ENCODE results near the gene INHA.

INHA gene

GRCh38 chr2:219620546-219620945, 48.4 kb downstream of the INHA start:
- H3K36me3 ChIP-seq (ENCODE audit: control insufficient read depth in 1 of 2, insufficient read depth in 2 of 2, low read depth in 1 of 2, low read length in 2 of 2) = peaks cover 12 to 14% of the 10 kb centered on the region in 2 experiments
- no peak overlapping the region for H2AFZ ChIP-seq (ENCODE audit: low read depth, low read length)
- no peak overlapping the region for H2BK15ac ChIP-seq (ENCODE audit: low read depth, poor library complexity, severe bottlenecking)
- no peak overlapping the region for H2BK5ac ChIP-seq (ENCODE audit: low read depth, low read length, poor library complexity, severe bottlenecking)
- no peak for DNase-seq
- no peak overlapping the region for H3K23ac ChIP-seq (ENCODE audit: low read length in 2 of 2)
- no peak overlapping the region for H3K4me3 ChIP-seq (ENCODE audit: insufficient read depth in 1 of 2, low read depth in 1 of 2, low read length in 2 of 2)
- no peak overlapping the region for H3K14ac ChIP-seq (ENCODE audit: low read length in 2 of 2)
- no peak overlapping the region for H2AK5ac ChIP-seq (ENCODE audit: low read length, severe bottlenecking)
- no peaks in the 10 kb centered on the region for H3K4me1 ChIP-seq (ENCODE audit: control insufficient read depth, insufficient read depth, low read depth, low read length)
- 89% methylated on average over 5 of the region's 6 CpGs for WGBS
- no peak overlapping the region for H4K91ac ChIP-seq (ENCODE audit: low read length)
- H2BK120ac ChIP-seq (ENCODE audit: low read depth, low read length) = no peak overlapping the region
- H3K9me3 ChIP-seq (ENCODE audit: control insufficient read depth, low read length) = no peaks in the 10 kb centered on the region
- no peak overlapping the region for H3K27ac ChIP-seq (ENCODE audit: low read length, poor library complexity, severe bottlenecking)
- H3K79me1 ChIP-seq (replicated peaks; ENCODE audit: low read length, poor library complexity, severe bottlenecking) = no peaks in the 10 kb centered on the region
- no peak overlapping the region for H3K18ac ChIP-seq (ENCODE audit: low read depth in 1 of 2, low read length in 2 of 2)
- H3K4me2 ChIP-seq (ENCODE audit: low read length, poor library complexity, severe bottlenecking) = no peak overlapping the region
- H4K8ac ChIP-seq (ENCODE audit: low read length) = no peak overlapping the region
- H3K4ac ChIP-seq (ENCODE audit: low read depth in 1 of 2, low read length in 2 of 2) = no peak overlapping the region
- H2BK12ac ChIP-seq (ENCODE audit: low read length in 2 of 2) = no peak overlapping the region
- no peak overlapping the region for H3K9ac ChIP-seq (ENCODE audit: low read length)
- H3K27me3 ChIP-seq (ENCODE audit: control insufficient read depth in 1 of 2, insufficient read depth in 1 of 2, low read length in 2 of 2) = peaks cover 15 to 19% of the 10 kb centered on the region in 2 experiments

- Histone ChIP-seq H3K9me3 (ENCODE audit: control insufficient read depth, low read length) (no peaks in the 10 kb centered on the region), H2AK5ac (ENCODE audit: low read length, severe bottlenecking) (no peak overlapping the region), H2BK120ac (ENCODE audit: low read depth, low read length) (no peak overlapping the region), H3K79me1 (replicated peaks; ENCODE audit: low read length, poor library complexity, severe bottlenecking) (no peaks in the 10 kb centered on the region), H3K27ac (ENCODE audit: low read length, poor library complexity, severe bottlenecking) (no peak overlapping the region), H3K18ac (ENCODE audit: low read depth in 1 of 2, low read length in 2 of 2) (no peak overlapping the region), H3K4me3 (ENCODE audit: insufficient read depth in 1 of 2, low read depth in 1 of 2, low read length in 2 of 2) (no peak overlapping the region), H3K23ac (ENCODE audit: low read length in 2 of 2) (no peak overlapping the region), H3K36me3 (ENCODE audit: control insufficient read depth in 1 of 2, insufficient read depth in 2 of 2, low read depth in 1 of 2, low read length in 2 of 2) (no peaks in the 10 kb centered on the region), H2BK12ac (ENCODE audit: low read length in 2 of 2) (no peak overlapping the region), H4K91ac (ENCODE audit: low read length) (no peak overlapping the region), H2AFZ (ENCODE audit: low read depth, low read length) (no peak overlapping the region), H3K4me2 (ENCODE audit: low read length, poor library complexity, severe bottlenecking) (no peak overlapping the region), H4K8ac (ENCODE audit: low read length) (no peak overlapping the region), H3K9ac (ENCODE audit: low read length) (no peak overlapping the region), H3K4me1 (ENCODE audit: control insufficient read depth, insufficient read depth, low read depth, low read length) (peaks cover 1% of the 10 kb centered on the region), H3K27me3 (ENCODE audit: control insufficient read depth in 1 of 2, insufficient read depth in 1 of 2, low read length in 2 of 2) (peaks cover 15 to 25% of the 10 kb centered on the region in 2 experiments), H2BK15ac (ENCODE audit: low read depth, poor library complexity, severe bottlenecking) (no peak overlapping the region), H2BK5ac (ENCODE audit: low read depth, low read length, poor library complexity, severe bottlenecking) (no peak overlapping the region), H3K4ac (ENCODE audit: low read depth in 1 of 2, low read length in 2 of 2) (no peak overlapping the region), H3K14ac (ENCODE audit: low read length in 2 of 2) (no peak overlapping the region)
- WGBS = 75% methylated on average over 4 of the region's 4 CpGs
- no peak for DNase-seq
Observed at GRCh38 chr2:219621935-219622334, 49.8 kb downstream of the INHA start.

GRCh38 chr2:219622472-219622871, 50.4 kb downstream of the INHA start:
- no peak for DNase-seq
- no CpG with 5 or more reads among the region's 2 CpGs for WGBS
- H4K91ac ChIP-seq (ENCODE audit: low read length) = no peak overlapping the region

GRCh38 chr2:219624565-219624964, 52.5 kb downstream of the INHA start:
- Histone ChIP-seq H3K14ac (ENCODE audit: low read length in 2 of 2) (no peak overlapping the region), H3K4me1 (ENCODE audit: control insufficient read depth, insufficient read depth, low read depth, low read length) (peaks cover 14% of the 10 kb centered on the region), H2BK15ac (ENCODE audit: low read depth, poor library complexity, severe bottlenecking) (no peak overlapping the region), H3K27me3 (ENCODE audit: control insufficient read depth in 1 of 2, insufficient read depth in 1 of 2, low read length in 2 of 2) (peaks cover 15 to 26% of the 10 kb centered on the region in 2 experiments), H3K27ac (ENCODE audit: low read length, poor library complexity, severe bottlenecking) (no peak overlapping the region), H3K4me2 (ENCODE audit: low read length, poor library complexity, severe bottlenecking) (no peak overlapping the region), H2AK5ac (ENCODE audit: low read length, severe bottlenecking) (no peak overlapping the region), H3K4me3 (ENCODE audit: insufficient read depth in 1 of 2, low read depth in 1 of 2, low read length in 2 of 2) (no peak overlapping the region), H3K9ac (ENCODE audit: low read length) (no peak overlapping the region), H3K4ac (ENCODE audit: low read depth in 1 of 2, low read length in 2 of 2) (no peak overlapping the region), H4K91ac (ENCODE audit: low read length) (no peak overlapping the region), H4K8ac (ENCODE audit: low read length) (no peak overlapping the region), H3K23ac (ENCODE audit: low read length in 2 of 2) (no peak overlapping the region), H2BK12ac (ENCODE audit: low read length in 2 of 2) (no peak overlapping the region), H2BK120ac (ENCODE audit: low read depth, low read length) (no peak overlapping the region), H3K36me3 (ENCODE audit: control insufficient read depth in 1 of 2, insufficient read depth in 2 of 2, low read depth in 1 of 2, low read length in 2 of 2) (peaks cover 0 to 7% of the 10 kb centered on the region in 2 experiments), H2BK5ac (ENCODE audit: low read depth, low read length, poor library complexity, severe bottlenecking) (no peak overlapping the region), H3K18ac (ENCODE audit: low read depth in 1 of 2, low read length in 2 of 2) (no peak overlapping the region), H3K9me3 (ENCODE audit: control insufficient read depth, low read length) (no peaks in the 10 kb centered on the region), H2AFZ (ENCODE audit: low read depth, low read length) (no peak overlapping the region), H3K79me1 (replicated peaks; ENCODE audit: low read length, poor library complexity, severe bottlenecking) (no peaks in the 10 kb centered on the region)
- WGBS = 85% methylated on average over 6 of the region's 6 CpGs
- DNase-seq = no peak

More at GRCh38 chr2:219622472-219622871, 50.4 kb downstream of the INHA start:
- Histone ChIP-seq H3K4ac (ENCODE audit: low read depth in 1 of 2, low read length in 2 of 2) (no peak overlapping the region), H3K4me2 (ENCODE audit: low read length, poor library complexity, severe bottlenecking) (no peak overlapping the region), H3K27me3 (ENCODE audit: control insufficient read depth in 1 of 2, insufficient read depth in 1 of 2, low read length in 2 of 2) (peaks cover 15 to 26% of the 10 kb centered on the region in 2 experiments), H2BK120ac (ENCODE audit: low read depth, low read length) (no peak overlapping the region), H3K4me1 (ENCODE audit: control insufficient read depth, insufficient read depth, low read depth, low read length) (peaks cover 4% of the 10 kb centered on the region), H3K79me1 (replicated peaks; ENCODE audit: low read length, poor library complexity, severe bottlenecking) (no peaks in the 10 kb centered on the region), H2AK5ac (ENCODE audit: low read length, severe bottlenecking) (no peak overlapping the region), H3K18ac (ENCODE audit: low read depth in 1 of 2, low read length in 2 of 2) (no peak overlapping the region), H3K9me3 (ENCODE audit: control insufficient read depth, low read length) (no peaks in the 10 kb centered on the region), H3K27ac (ENCODE audit: low read length, poor library complexity, severe bottlenecking) (no peak overlapping the region), H3K9ac (ENCODE audit: low read length) (no peak overlapping the region), H3K4me3 (ENCODE audit: insufficient read depth in 1 of 2, low read depth in 1 of 2, low read length in 2 of 2) (no peak overlapping the region), H3K23ac (ENCODE audit: low read length in 2 of 2) (no peak overlapping the region), H3K36me3 (ENCODE audit: control insufficient read depth in 1 of 2, insufficient read depth in 2 of 2, low read depth in 1 of 2, low read length in 2 of 2) (no peaks in the 10 kb centered on the region), H2BK15ac (ENCODE audit: low read depth, poor library complexity, severe bottlenecking) (no peak overlapping the region), H2BK5ac (ENCODE audit: low read depth, low read length, poor library complexity, severe bottlenecking) (no peak overlapping the region), H3K14ac (ENCODE audit: low read length in 2 of 2) (no peak overlapping the region), H4K8ac (ENCODE audit: low read length) (no peak overlapping the region), H2AFZ (ENCODE audit: low read depth, low read length) (no peak overlapping the region), H2BK12ac (ENCODE audit: low read length in 2 of 2) (no peak overlapping the region)
